CD14-positive monocyte (primary cell): ENCODE results near the gene NR3C1. TPM values are rescaled to one million over a fixed set of nuclear protein-coding genes. Genes with fewer than 3 reads are reported as not detected.

ENCODE experiments used
- DNase-seq, 3 donors: peaks; one replicate each; pipeline ENCODE4 v3.0.0-alpha.2; 2011 to 2022
- H2AFZ ChIP-seq: 2 replicates; pipeline ENCODE4 v1.6.0; 2012; ENCODE audit warnings: mild to moderate bottlenecking, low read depth, low read length, inconsistent platforms; ENCODE audit not compliant: insufficient read depth, poor library complexity, severe bottlenecking
- H3K27ac ChIP-seq, 2 donors: 1 replicate in 1 of 2; 2 replicates in 1 of 2; pipeline ENCODE4 v1.5.1; 2012 to 2013; ENCODE audit warnings: low read length in 2 of 2, control low read depth in 1 of 2, inconsistent platforms in 1 of 2, low read depth in 1 of 2, mild to moderate bottlenecking in 1 of 2
- H3K27me3 ChIP-seq, 2 donors: one replicate each; pipeline versions ENCODE4 v1.6.0 to v1.6.1; 2011 to 2013; ENCODE audit warnings: low read length in 2 of 2; ENCODE audit not compliant: control insufficient read depth in 2 of 2, insufficient read depth in 2 of 2
- H3K36me3 ChIP-seq, 2 donors: replicated peaks in 1 of 2; 1 replicate in 1 of 2; 2 replicates in 1 of 2; pipeline versions ENCODE4 v1.5.1 to v1.6.1; 2012 to 2013; ENCODE audit warnings: low read length in 2 of 2, control low read depth in 1 of 2, inconsistent platforms in 1 of 2, mild to moderate bottlenecking in 1 of 2; ENCODE audit not compliant: insufficient read depth in 2 of 2, control insufficient read depth in 1 of 2
- H3K4me1 ChIP-seq, 2 donors: 1 replicate in 1 of 2; 2 replicates in 1 of 2; pipeline versions ENCODE4 v1.5.1 to v1.6.1; 2012 to 2013; ENCODE audit warnings: low read length in 2 of 2, control low read depth in 1 of 2, inconsistent platforms in 1 of 2, mild to moderate bottlenecking in 1 of 2, moderate library complexity in 1 of 2; ENCODE audit not compliant: insufficient read depth in 2 of 2, control insufficient read depth in 1 of 2
- H3K4me2 ChIP-seq: replicated peaks from 2 replicates; pipeline ENCODE3; 2012; ENCODE audit warnings: low read length, moderate library complexity, mild to moderate bottlenecking; ENCODE audit not compliant: poor library complexity, severe bottlenecking; ENCODE audit errors: extremely low read depth
- H3K4me3 ChIP-seq, 3 experiments: fragments of 200-600 bp in 1 of 3; sonication (generic) in 1 of 3; replicated peaks in 1 of 3; 1 replicate in 2 of 3; 2 replicates in 1 of 3; pipeline ENCODE4 v1.5.1; 2011 to 2013; ENCODE audit warnings: low read length in 3 of 3, mild to moderate bottlenecking in 3 of 3, control low read depth in 2 of 3, low read depth in 2 of 3, inconsistent platforms in 1 of 3, moderate library complexity in 1 of 3
- H3K79me2 ChIP-seq: 2 replicates; pipeline ENCODE4 v1.6.0; 2012; ENCODE audit warnings: mild to moderate bottlenecking, control low read depth, inconsistent platforms, low read length, moderate library complexity; ENCODE audit not compliant: insufficient read depth
- H3K9ac ChIP-seq: 2 replicates; pipeline ENCODE4 v1.6.0; 2017; ENCODE audit warnings: low read length, mild to moderate bottlenecking; ENCODE audit not compliant: insufficient read depth, poor library complexity, severe bottlenecking
- H3K9me3 ChIP-seq, 2 donors: replicated peaks in 1 of 2; 1 replicate in 1 of 2; 2 replicates in 1 of 2; pipeline versions ENCODE4 v1.5.1 to v1.6.1; 2012 to 2013; ENCODE audit warnings: low read length in 2 of 2, control low read depth in 1 of 2; ENCODE audit not compliant: control insufficient read depth in 1 of 2, insufficient read depth in 1 of 2
- H4K20me1 ChIP-seq: 2 replicates; pipeline ENCODE4 v1.6.0; 2012; ENCODE audit warnings: mild to moderate bottlenecking, low read length, control low read depth, moderate library complexity; ENCODE audit not compliant: insufficient read depth
- H3K27ac Mint-ChIP-seq, 7 donors: one replicate each; pipeline ENCODE4 v1.8.0; 2020; ENCODE audit warnings: mild to moderate bottlenecking in 7 of 7, mixed read lengths in 7 of 7, moderate library complexity in 6 of 7, inconsistent platforms in 2 of 7
- H3K27me3 Mint-ChIP-seq, 3 donors: one replicate each; pipeline ENCODE4 v1.8.0; 2021 to 2022; ENCODE audit warnings: low read depth in 3 of 3, mild to moderate bottlenecking in 3 of 3, mixed read lengths in 3 of 3, moderate library complexity in 3 of 3, inconsistent platforms in 1 of 3
- H3K36me3 Mint-ChIP-seq, 2 donors: one replicate each; pipeline ENCODE4 v1.8.0; 2020; ENCODE audit warnings: mixed read lengths in 2 of 2, inconsistent platforms in 1 of 2, mild to moderate bottlenecking in 1 of 2
- H3K4me1 Mint-ChIP-seq: one replicate; pipeline ENCODE4 v1.8.0; 2020; ENCODE audit warnings: mild to moderate bottlenecking, mixed read lengths
- H3K4me3 Mint-ChIP-seq, 2 donors: one replicate each; pipeline ENCODE4 v1.8.0; 2020; ENCODE audit warnings: mild to moderate bottlenecking in 2 of 2, mixed read lengths in 2 of 2, moderate library complexity in 1 of 2
- H3K9me3 Mint-ChIP-seq, 7 donors: one replicate each; pipeline ENCODE4 v1.8.0; 2020 to 2022; ENCODE audit warnings: mixed read lengths in 7 of 7, mild to moderate bottlenecking in 6 of 7, moderate library complexity in 6 of 7, inconsistent platforms in 2 of 7
- WGBS: methylation state at CpG from one replicate; pipeline ENCODE4 v1.1.5; 2013; ENCODE audit warnings: missing lambda C conversion rate; ENCODE audit not compliant: insufficient coverage; 5-methylcytosine and 5-hydroxymethylcytosine counted together
- intact Hi-C, 2 donors: fragments of 100-400 bp; cut with micrococcal nuclease; formaldehyde crosslinking; loops; one replicate each; pipeline versions ENCODE4 v1.15.0 to v1.15.1; 2023
- polyA plus RNA-seq, 3 donors: library from polyadenylated mRNA; depleted of rRNA in 1 of 3; unstranded in 2 of 3; stranded (reverse) in 1 of 3; fragments of 300-500 nt in 2 of 3; fragments of >200 nt in 1 of 3; fragmentation: Illumina TruSeq in 2 of 3; gene quantifications; 1 replicate in 2 of 3; 2 replicates in 1 of 3; pipeline ENCODE4 v1.2.3, GENCODE V29; 2012 to 2021
- TF ChIP-seq, protein P1 (sequence below): fragments of 200-600 bp; IDR thresholded peaks from one replicate; pipeline ENCODE4 v1.8.0; 2022; ENCODE audit warnings: antibody characterized with exemption, mild to moderate bottlenecking

Gene NR3C1
- polyA plus RNA-seq, 3 donors: 25.4 to 82.8 (median 75.1) TPM

DNA sequence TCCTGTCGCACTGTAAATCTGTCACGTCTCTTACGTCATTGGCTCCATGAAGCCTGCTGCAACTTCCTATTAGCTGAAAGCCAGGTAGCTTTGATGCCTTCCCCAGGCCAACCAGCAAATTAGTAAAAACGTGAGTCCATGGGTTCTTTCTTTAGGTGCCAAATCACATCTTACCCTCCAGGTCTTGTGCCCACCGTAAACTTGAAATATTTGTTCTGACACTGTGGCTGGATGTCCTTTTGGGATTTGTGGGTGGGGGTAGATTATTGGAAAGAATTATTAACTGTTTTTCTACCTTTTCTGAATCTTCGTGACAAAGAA, 172.8 kb downstream of the NR3C1 start:
- Histone ChIP-seq H4K20me1 (peaks cover 11% of the 10 kb centered on the region), H2AFZ (no peak overlapping the region), H3K27me3 (no peaks in the 10 kb centered on the region), H3K27ac (no peak overlapping the region), H3K4me1 (peaks cover 0 to 7% of the 10 kb centered on the region in 2 donors), H3K9me3 (no peaks in the 10 kb centered on the region), H3K79me2 (no peaks in the 10 kb centered on the region), H3K9ac (no peak overlapping the region), H3K36me3 (peaks cover 0 to 3% of the 10 kb centered on the region in 2 donors), H3K4me3 (no peak overlapping the region), H3K4me2 (no peak overlapping the region)
- TF ChIP-seq, protein P1, sequence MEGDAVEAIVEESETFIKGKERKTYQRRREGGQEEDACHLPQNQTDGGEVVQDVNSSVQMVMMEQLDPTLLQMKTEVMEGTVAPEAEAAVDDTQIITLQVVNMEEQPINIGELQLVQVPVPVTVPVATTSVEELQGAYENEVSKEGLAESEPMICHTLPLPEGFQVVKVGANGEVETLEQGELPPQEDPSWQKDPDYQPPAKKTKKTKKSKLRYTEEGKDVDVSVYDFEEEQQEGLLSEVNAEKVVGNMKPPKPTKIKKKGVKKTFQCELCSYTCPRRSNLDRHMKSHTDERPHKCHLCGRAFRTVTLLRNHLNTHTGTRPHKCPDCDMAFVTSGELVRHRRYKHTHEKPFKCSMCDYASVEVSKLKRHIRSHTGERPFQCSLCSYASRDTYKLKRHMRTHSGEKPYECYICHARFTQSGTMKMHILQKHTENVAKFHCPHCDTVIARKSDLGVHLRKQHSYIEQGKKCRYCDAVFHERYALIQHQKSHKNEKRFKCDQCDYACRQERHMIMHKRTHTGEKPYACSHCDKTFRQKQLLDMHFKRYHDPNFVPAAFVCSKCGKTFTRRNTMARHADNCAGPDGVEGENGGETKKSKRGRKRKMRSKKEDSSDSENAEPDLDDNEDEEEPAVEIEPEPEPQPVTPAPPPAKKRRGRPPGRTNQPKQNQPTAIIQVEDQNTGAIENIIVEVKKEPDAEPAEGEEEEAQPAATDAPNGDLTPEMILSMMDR: no peak
- intact Hi-C loops: no loop called here
- Mint-ChIP-seq H3K9me3 (no peaks in the 10 kb centered on the region), H3K36me3 (peaks cover 0 to 6% of the 10 kb centered on the region in 2 donors), H3K4me1 (peaks cover 18% of the 10 kb centered on the region), H3K27me3 (no peaks in the 10 kb centered on the region), H3K27ac (peak overlapping the region in 1 of 7 donors; percentile 46), H3K4me3 (no peak overlapping the region)
- whole genome bisulfite sequencing: 67% methylated on average over 4 of the region's 6 CpGs
- DNase-seq: no peak

DNA sequence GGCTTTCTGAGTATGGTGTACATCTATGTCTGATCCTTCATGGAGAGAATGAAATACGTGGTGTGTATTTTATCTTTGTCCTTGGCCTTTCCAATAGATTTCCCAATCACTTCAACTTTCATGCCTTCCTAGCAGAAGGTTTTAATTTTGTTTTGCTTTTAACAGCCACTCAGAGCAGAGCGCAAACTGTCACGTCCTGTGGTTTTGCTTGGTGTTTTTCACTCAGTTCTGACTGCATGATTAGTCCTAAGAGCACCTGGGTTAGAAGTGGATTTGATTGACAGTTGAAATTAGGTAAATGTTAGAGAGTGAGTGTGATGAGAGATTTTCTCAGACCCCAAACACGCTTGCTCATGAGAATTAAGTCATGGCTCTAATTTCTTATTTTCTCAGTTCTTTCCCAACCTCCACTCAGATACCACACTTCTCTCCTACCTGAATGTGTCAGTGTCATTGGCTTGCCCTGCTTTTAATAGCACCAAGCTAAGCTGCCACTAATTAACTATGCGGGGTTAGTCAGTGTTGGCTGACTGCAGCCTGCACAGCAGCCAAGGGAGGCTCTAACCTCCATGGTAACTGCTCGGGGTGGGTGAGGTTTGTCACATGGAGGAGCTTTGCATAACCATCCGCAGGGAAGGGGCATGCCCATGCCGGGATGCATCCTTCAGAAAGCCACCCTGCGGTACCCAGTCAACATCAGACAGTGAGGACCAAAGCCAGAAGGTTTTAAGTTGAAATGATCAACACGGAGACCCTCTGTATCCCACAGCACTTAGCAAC, 173.4 kb downstream of the NR3C1 start:
- intact Hi-C loops: no loop called here
- H3K4me2 ChIP-seq: no peak overlapping the region
- no peaks in the 10 kb centered on the region for H3K27me3 ChIP-seq
- 51% methylated on average over 7 of the region's 10 CpGs for WGBS
- no peak for DNase-seq
- no peak overlapping the region for H3K27ac ChIP-seq
- H3K79me2 ChIP-seq: no peaks in the 10 kb centered on the region
- TF ChIP-seq, protein P1: no peak
- Mint-ChIP-seq H3K9me3 (no peaks in the 10 kb centered on the region), H3K27me3 (no peaks in the 10 kb centered on the region), H3K27ac (peak overlapping the region in 2 of 7 donors; percentile 65 to 71), H3K4me1 (peaks cover 18% of the 10 kb centered on the region), H3K4me3 (no peak overlapping the region), H3K36me3 (peaks cover 0 to 12% of the 10 kb centered on the region in 2 donors)
- H3K36me3 ChIP-seq: peaks cover 0 to 8% of the 10 kb centered on the region in 2 donors
- H3K9me3 ChIP-seq: no peaks in the 10 kb centered on the region
- peaks cover 11% of the 10 kb centered on the region for H4K20me1 ChIP-seq
- H3K4me1 ChIP-seq: peaks cover 0 to 7% of the 10 kb centered on the region in 2 donors
- no peak overlapping the region for H2AFZ ChIP-seq
- no peak overlapping the region for H3K9ac ChIP-seq
- no peak overlapping the region for H3K4me3 ChIP-seq
